Body of pancreas (tissue), 4 donors: ENCODE data around the gene COMMD1. TPM values are rescaled to one million over a fixed set of nuclear protein-coding genes. Genes with fewer than 3 reads are reported as not detected.
"Not testable (repeated sequence)": the region's sequence is repeated elsewhere in the genome, so short reads cannot be mapped to it uniquely, and the experiment has no call there.

Experiments
- ATAC-seq: fragments of 150-250 bp; one replicate; pipeline ENCODE4 v1.9.1; 2016
- DNase-seq, 4 donors: peaks; one replicate each; pipeline ENCODE4 v3.0.0-alpha.2; 2019
- H3K27ac ChIP-seq, 4 donors: fragments of 200-600 bp; sonication (generic); 1 replicate in 3 of 4; 2 replicates in 1 of 4; pipeline versions ENCODE4 v1.5.1 to v1.6.1; 2016 to 2019; ENCODE audit warnings: mild to moderate bottlenecking in 1 of 4, mixed read lengths in 1 of 4, moderate library complexity in 1 of 4
- H3K27me3 ChIP-seq, 2 donors: fragments of 200-600 bp; sonication (generic); one replicate each; pipeline ENCODE4 v1.6.0; 2016; ENCODE audit warnings: mild to moderate bottlenecking in 1 of 2
- H3K36me3 ChIP-seq, 2 donors: fragments of 200-600 bp; sonication (generic); replicated peaks in 1 of 2; 2 replicates each; pipeline ENCODE4 v1.5.1; 2016; ENCODE audit warnings: low read depth in 2 of 2; ENCODE audit not compliant: insufficient read depth in 1 of 2
- H3K4me1 ChIP-seq: fragments of 200-600 bp; sonication (generic); one replicate; pipeline ENCODE4 v1.6.0; 2016
- H3K4me3 ChIP-seq, 2 donors: fragments of 200-600 bp; sonication (generic); 1 replicate in 1 of 2; 2 replicates in 1 of 2; pipeline ENCODE4 v1.5.1; 2016 to 2019
- H3K9me3 ChIP-seq, 3 donors: fragments of 200-600 bp; sonication (generic); 1 replicate in 2 of 3; 2 replicates in 1 of 3; pipeline ENCODE4 v1.5.1; 2016
- CTCF ChIP-seq, 7 experiments: fragments of 450-650 bp in 4 of 7; fragments of 200-600 bp in 3 of 7; sonication (generic) in 3 of 7; IDR thresholded peaks; one replicate each; pipeline ENCODE4 v1.5.1; 2016 to 2019; ENCODE audit warnings: antibody characterized with exemption in 7 of 7
- POLR2A ChIP-seq, 3 donors: fragments of 450-650 bp; IDR thresholded peaks; one replicate each; pipeline ENCODE4 v1.6.1; 2016; ENCODE audit warnings: antibody characterized with exemption in 3 of 3, mild to moderate bottlenecking in 2 of 3
- WGBS, 2 donors: methylation state at CpG; one replicate each; pipeline ENCODE4 v1.1.5; 2017; 5-methylcytosine and 5-hydroxymethylcytosine counted together
- intact Hi-C: fragments of 100-400 bp; cut with DNase I; formaldehyde crosslinking; loops from one replicate; pipeline ENCODE4 v1.15.1; 2023
- total RNA-seq, 2 donors: library from RNA; depleted of rRNA; stranded (reverse); fragments of >200 nt; gene quantifications; one replicate each; pipeline ENCODE4 v1.1.0, GENCODE V29; 2016

Gene COMMD1
- total RNA-seq, 2 donors from 2014 or later = 19.1 to 37.9 TPM

DNA sequence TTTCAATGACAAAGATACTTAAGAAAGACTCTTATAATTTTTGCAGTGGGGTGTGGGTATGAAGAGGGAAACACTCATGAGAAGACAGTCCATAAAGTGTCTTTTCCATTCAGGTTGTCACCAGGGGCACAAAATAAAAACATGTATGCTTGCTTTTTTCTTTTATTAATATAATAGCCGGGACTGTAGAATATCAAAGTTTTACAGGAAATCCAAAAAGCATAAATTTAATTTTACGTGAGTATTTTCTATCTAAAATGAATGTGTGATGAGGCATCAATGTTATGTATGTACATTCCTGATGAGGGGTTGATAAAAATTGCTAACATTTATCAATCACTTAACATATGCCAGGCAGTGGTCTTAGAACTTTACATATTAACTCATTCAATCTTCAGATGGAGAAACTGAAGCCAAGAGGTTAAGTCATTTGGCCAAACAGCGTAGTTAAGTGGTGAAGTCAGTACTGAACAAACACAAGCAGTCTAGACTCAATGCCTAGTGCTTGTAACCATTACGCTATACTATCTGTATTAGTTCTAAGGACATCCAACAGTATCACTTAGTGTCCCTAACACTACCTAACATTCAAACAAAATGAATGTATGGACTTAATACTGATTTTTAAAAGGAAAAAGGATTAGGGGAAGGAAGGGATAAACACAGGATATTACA is 27.8 kb upstream of the COMMD1 start:
- TF ChIP-seq POLR2A (IDR thresholded peaks at IDR 0.05) = no peak
- no peak for TF ChIP-seq CTCF (IDR thresholded peaks at IDR 0.05)
- DNase-seq (no peak), ATAC-seq (no peak)
- peaks cover 21 to 53% of the 10 kb centered on the region in 2 donors for H3K36me3 ChIP-seq
- H3K4me1 ChIP-seq = no peaks in the 10 kb centered on the region
- H3K9me3 ChIP-seq = no peaks in the 10 kb centered on the region
- no peak overlapping the region for H3K4me3 ChIP-seq
- H3K27ac ChIP-seq = no peak overlapping the region
- WGBS, 2 donors = 85 to 95% methylated on average over 4 of the region's 4 CpGs
- H3K27me3 ChIP-seq = no peaks in the 10 kb centered on the region
- intact Hi-C loops = loop anchor here (10.0 kb wide), 1 partner anchor 383 kb away; no protein-coding TSS in a partner anchor

GRCh38 chr2:61878761-61879160 is 26.7 kb upstream of the COMMD1 start:
- DNase-seq (no peak), ATAC-seq (no peak)
- WGBS, 2 donors = 91 to 98% methylated on average over 3 of the region's 3 CpGs
- peaks cover 21 to 52% of the 10 kb centered on the region in 2 donors for H3K36me3 ChIP-seq
- H3K27me3 ChIP-seq = no peaks in the 10 kb centered on the region
- no peak overlapping the region for H3K4me3 ChIP-seq
- intact Hi-C loops = loop anchor here (10.0 kb wide), 1 partner anchor 384 kb away; no protein-coding TSS in a partner anchor
- no peak overlapping the region for H3K27ac ChIP-seq
- TF ChIP-seq CTCF (IDR thresholded peaks at IDR 0.05) (no peak), POLR2A (IDR thresholded peaks at IDR 0.05) (no peak)
- no peaks in the 10 kb centered on the region for H3K4me1 ChIP-seq
- no peaks in the 10 kb centered on the region for H3K9me3 ChIP-seq

DNA sequence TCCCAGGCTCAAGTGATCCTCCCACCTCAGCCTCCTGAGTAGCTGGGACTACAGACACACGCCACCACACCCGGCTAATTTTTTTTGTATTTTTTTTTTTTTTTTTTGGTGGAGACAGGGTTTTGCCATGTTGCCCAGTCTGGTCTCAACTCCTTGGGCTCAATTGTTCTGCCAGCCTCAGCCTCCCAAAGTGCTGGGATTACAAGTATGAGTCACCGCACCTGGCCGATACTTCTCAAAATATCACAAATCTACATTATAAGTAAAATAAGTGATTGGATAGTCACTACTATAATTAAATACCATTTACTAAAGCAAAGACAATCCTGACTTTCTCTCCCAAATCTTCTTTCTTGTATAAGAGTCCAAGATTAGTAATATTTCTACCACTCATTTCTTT is 26.1 kb upstream of the COMMD1 start:
- H3K4me3 ChIP-seq, H3K27me3 ChIP-seq, DNase-seq, H3K4me1 ChIP-seq, H3K27ac ChIP-seq, ATAC-seq, H3K9me3 ChIP-seq: not testable (repeated sequence)
- peaks cover 21 to 53% of the 10 kb centered on the region in 2 donors for H3K36me3 ChIP-seq
- WGBS, 2 donors = 89 to 99% methylated on average over 4 of the region's 4 CpGs
- intact Hi-C loops = loop anchor here (10.0 kb wide), 1 partner anchor 385 kb away; no protein-coding TSS in a partner anchor

DNA sequence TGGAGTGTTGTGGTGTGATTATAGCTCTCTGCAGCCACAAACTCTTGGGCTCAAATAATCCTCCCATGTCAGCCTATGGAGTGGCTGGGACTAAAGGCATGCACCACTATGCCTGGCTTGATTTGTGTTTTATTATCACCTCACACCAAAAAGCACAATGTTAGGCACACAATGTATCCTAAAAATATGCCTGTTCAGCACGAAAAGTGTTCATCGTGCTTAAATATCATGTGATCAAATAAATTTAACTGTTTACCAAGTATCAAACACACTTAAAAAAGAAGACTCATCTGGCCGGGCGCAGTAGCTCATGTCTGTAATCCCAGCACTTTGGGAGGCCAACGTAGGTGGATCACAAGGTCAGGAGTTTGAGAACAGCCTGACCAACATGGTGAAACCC is 22.6 kb upstream of the COMMD1 start:
- intact Hi-C loops = no loop called here
- Histone ChIP-seq H3K9me3 (no peaks in the 10 kb centered on the region), H3K27ac (no peak overlapping the region), H3K36me3 (peaks cover 7 to 40% of the 10 kb centered on the region in 2 donors), H3K4me1 (peaks cover 19% of the 10 kb centered on the region), H3K4me3 (no peak overlapping the region), H3K27me3 (no peaks in the 10 kb centered on the region)
- no peak for DNase-seq
- no peak for TF ChIP-seq CTCF (IDR thresholded peaks at IDR 0.05)
- TF ChIP-seq POLR2A (IDR thresholded peaks at IDR 0.05) = no peak
- no peak for ATAC-seq
- WGBS, 2 donors = 80 to 83% methylated on average over 5 of the region's 5 CpGs

GRCh38 chr2:61885896-61886603 is 19.4 kb upstream of the COMMD1 start:
- TF ChIP-seq POLR2A (IDR thresholded peaks at IDR 0.05) (no peak), CTCF (IDR thresholded peaks at IDR 0.05) (no peak)
- 85 to 89% methylated on average over 18 of the region's 18 CpGs for WGBS, 2 donors
- H3K9me3 ChIP-seq = no peaks in the 10 kb centered on the region
- H3K4me1 ChIP-seq = peaks cover 26% of the 10 kb centered on the region
- DNase-seq (no peak), ATAC-seq (no peak)
- no peak overlapping the region for H3K27ac ChIP-seq
- H3K36me3 ChIP-seq = peaks cover 6 to 17% of the 10 kb centered on the region in 2 donors
- H3K4me3 ChIP-seq = no peak overlapping the region
- intact Hi-C loops = no loop called here
- no peaks in the 10 kb centered on the region for H3K27me3 ChIP-seq
